ENCODE data around the gene POLRMT.
"Not testable (repeated sequence)": the region's sequence is repeated elsewhere in the genome, so short reads cannot be mapped to it uniquely, and the experiment has no call there.

Gene POLRMT

DNA sequence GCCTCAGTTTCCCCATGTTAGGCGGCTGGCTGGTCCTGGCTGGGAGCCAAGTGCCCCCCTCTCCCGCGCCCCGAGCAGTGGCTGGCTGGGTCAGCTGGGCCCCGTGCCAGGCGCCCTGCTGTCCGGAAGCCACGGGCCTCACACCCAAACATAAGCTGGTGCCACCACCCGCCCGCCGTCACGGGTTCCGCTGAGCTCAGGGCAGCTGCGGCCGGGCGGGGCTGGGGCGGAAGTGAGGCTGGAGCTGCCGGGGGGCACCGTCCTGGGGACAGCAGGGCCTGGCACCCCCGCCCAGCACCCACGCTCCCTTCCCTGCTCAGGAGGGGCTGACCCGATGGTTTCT is 24.4 kb downstream of the POLRMT start:
- DNase-seq = no peak

DNA sequence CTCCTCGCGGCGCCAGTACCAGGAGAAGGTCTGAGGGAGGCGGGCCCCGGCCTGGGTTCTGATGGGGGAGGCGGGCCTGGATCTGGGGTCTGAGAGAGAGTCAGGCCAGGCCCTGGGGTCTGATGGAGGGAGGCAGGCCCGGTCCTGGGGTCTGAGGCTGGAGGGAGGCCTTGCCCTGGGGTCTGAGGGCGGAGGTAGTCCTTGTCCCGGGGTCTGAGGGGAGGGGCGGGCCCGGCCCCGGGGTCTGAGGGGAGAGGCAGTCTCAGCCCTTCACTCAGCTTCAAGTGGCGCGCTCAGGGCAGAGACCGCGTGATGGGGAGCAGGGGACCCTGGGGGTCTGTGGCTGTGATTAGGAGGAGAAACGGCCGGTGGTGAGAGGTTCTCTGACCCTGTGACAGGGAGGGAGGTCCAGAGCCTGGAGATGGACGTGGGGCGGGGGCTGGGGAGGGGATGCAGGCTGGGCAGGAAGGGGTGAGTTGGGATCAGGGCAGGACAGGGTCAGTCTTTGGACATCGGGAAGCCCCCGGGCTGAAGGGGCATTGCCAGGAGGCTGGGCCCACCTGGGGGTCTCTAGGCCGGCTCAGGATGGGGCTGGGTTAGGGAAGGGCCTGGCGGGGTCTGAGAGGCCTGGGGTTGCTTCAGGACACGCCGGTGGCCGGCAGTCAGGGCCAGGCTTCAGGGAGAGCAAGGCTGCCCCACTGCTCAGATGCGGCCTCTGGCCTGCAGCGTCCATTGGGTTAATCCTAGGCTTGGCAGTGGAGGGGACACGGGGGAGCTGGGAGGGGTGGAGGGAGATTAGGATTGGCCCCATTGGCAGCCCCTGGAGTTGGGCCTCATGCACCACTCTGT is 25.0 kb downstream of the POLRMT start:
- no peak for DNase-seq

DNA sequence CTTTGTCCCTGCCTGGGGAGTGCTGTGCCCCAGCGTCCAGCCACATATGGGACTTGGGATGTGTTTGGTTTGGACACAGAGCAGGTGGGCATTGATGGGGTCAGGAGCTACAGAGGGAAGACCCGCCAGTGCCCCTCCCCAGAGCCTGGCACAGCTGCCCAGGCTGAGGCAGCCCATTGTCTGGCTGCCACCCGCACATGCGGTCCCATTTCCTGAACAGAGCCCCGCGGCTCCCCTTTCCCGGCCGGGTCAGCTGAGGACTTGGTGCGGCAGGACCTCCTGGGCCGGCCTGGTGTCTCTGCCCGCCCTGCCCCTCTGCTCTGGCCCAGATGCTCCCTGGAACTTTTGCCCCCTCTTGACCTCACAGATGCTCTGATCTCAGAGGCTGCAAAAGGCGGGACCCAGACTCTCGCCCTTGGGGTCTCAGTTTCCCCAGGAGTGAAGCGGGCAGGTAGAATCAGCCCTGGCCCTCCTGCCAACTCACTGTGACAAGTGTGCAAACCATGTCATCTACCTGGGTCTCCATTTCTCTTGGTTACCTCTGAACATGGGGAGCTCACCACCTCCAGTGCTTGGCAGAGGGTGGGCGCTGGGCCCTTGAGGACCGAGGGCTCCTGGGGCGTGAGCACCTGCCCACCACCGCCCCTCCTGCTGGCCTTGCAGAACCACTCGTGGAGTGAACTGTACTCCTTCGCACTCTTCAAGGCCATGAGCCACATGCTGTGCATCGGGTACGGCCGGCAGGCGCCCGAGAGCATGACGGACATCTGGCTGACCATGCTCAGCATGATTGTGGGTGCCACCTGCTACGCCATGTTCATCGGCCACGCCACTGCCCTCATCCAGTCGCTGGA is 25.8 kb downstream of the POLRMT start:
- DNase-seq = no peak

DNA sequence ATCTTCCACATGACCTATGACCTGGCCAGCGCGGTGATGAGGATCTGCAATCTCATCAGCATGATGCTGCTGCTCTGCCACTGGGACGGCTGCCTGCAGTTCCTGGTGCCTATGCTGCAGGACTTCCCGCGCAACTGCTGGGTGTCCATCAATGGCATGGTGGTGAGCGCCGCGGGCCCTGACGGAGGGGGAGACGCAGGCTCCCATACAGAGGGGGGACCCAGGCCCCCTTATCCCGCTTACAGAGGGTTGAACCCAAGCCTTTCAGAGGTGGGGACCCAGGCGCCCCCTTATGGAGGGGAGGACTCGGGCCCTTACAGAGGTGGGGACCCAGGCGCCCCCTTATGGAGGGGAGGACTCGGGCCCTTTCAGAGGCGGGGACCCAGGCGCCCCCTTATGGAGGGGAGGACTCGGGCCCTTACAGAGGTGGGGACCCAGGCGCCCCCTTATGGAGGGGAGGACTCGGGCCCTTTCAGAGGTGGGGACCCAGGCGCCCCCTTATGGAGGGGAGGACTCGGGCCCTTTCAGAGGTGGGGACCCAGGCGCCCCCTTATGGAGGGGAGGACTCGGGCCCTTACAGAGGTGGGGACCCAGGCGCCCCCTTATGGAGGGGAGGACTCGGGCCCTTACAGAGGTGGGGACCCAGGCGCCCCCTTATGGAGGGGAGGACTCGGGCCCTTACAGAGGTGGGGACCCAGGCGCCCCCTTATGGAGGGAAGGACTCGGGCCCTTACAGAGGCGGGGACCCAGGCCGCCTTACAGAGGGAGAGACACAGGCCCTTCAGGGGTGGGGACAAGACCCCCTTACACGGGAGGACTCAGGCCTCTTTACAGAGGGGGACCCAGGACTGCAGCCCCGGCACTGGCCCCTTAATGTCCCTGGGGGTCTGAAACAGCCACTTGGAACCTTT is 28.0 kb downstream of the POLRMT start:
- not testable (repeated sequence) for DNase-seq

DNA sequence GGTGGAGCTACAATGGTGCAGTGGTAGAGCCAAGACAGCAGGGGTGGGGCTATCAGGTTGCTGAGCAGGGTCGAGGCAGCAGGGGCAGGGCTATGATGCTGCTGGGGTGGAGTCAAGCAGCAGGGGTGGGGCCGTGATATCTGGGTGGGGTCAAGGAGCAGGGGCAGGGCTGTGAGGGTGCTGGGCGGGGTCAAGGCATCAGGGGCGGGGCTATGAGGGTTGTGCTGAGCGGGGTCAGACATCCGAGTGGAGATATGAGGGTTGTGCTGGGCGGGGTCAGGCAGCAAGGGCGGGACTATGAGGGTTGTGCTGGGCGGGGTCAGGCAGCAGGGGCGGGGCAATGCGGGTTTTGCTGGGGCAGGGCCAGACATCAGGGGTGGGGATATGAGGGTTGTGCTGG is 29.0 kb downstream of the POLRMT start:
- DNase-seq = no peak

DNA sequence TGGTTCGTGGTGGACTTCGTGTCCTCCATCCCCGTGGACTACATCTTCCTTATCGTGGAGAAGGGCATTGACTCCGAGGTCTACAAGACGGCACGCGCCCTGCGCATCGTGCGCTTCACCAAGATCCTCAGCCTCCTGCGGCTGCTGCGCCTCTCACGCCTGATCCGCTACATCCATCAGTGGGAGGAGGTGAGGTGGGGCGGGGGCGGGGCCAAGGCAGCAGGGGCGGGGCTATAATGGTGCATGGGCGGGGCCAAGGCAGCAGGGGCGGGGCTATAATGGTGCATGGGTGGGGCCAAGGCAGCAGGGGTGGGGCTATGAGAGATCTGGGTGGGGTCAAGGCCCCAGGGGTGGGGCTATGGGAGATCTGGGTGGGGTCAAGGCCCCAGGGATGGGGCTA is 29.6 kb downstream of the POLRMT start:
- not testable (repeated sequence) for DNase-seq

DNA sequence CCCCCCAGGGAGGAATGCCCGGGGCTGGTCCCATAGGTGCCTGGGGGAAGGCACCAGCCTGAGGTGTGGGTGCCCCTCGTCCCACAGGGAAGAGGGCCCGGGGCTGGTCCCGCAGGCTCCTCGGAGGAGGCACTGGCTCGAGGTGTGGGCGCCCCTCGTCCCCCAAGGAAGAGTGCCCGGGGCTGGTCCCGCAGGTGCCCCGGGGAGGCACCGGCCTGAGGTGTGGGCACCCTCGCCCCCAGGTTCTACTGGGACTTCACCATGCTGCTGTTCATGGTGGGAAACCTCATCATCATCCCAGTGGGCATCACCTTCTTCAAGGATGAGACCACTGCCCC is 30.1 kb downstream of the POLRMT start:
- DNase-seq = not testable (repeated sequence)

DNA sequence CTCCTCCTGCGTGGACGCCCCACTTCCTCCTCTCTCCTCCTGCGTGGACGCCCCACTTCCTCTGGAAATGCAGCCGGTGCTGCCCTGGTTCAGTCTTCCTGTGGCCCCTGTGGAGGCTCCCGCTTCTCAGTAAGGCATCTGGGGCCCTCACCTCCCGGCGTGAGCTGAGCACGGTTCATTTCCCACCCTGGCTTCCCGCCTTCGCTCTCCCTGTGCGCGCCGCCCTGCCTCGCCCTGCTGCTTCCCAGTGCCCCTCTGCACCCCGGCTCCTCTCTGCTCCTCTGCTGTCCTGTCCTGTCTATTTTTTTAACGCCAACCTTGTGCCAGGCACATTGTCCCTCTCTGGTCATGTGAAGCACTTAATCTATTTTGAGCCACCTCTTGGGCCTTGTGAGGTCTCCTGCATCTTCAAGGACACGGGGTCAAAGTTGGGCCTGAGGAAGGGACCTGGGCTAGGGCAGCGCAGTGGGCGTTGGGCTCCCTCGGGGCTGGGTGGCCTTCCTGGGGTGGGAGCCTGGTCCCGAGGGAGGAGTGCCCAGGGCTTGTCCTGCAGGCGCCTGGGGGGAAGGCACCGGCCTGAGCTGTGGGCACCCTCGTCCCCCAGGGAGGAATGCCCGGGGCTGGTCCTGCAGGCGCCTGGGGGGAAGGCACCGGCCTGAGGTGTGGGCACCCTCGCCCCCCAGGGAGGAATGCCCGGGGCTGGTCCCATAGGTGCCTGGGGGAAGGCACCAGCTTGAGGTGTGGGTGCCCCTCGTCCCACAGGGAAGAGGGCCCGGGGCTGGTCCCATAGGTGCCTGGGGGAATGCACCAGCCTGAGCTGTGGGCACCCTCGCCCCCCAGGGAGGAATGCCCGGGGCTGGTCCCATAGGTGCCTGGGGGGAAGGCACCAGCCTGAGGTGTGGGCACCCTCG is 30.7 kb downstream of the POLRMT start:
- DNase-seq = no peak

DNA sequence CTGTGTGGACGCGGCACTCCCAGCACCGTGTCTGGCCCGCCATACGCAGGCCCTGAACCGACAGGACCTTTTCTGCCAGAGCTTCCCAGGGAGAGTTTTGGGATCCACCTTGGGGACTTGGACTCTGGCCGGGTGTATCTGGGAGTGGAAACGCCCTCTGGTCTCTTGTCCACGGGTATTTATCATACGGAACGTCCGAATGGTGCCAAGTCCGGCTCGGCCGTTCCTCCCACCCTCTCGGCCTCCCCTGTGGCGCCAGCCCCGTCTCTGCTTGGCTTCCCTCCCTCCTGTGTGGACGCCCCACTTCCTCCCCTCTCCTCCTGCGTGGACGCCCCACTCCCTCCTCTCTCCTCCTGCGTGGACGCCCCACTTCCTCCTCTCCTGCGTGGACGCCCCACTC is 31.5 kb downstream of the POLRMT start:
- DNase-seq = no peak

DNA sequence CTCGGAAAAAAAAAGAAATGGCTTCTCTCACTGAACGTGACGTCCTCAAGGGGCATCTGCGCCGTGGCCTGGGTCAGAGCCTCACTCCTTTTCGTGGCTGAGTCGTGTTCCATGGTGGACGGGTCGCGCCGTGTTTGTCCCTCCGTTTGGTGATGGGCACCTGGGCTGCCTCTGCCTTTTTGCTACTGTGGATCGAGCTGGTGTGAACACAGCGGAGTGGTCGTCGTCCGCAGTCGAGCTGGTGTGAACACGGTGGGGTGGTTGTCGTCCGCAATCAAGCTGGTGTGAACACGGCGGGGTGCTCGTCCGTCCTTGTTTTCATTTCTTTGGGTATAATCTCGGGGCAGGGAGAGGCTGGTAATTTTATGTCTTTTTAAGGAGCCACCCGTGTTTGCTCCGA is 32.0 kb downstream of the POLRMT start:
- no peak for DNase-seq

DNA sequence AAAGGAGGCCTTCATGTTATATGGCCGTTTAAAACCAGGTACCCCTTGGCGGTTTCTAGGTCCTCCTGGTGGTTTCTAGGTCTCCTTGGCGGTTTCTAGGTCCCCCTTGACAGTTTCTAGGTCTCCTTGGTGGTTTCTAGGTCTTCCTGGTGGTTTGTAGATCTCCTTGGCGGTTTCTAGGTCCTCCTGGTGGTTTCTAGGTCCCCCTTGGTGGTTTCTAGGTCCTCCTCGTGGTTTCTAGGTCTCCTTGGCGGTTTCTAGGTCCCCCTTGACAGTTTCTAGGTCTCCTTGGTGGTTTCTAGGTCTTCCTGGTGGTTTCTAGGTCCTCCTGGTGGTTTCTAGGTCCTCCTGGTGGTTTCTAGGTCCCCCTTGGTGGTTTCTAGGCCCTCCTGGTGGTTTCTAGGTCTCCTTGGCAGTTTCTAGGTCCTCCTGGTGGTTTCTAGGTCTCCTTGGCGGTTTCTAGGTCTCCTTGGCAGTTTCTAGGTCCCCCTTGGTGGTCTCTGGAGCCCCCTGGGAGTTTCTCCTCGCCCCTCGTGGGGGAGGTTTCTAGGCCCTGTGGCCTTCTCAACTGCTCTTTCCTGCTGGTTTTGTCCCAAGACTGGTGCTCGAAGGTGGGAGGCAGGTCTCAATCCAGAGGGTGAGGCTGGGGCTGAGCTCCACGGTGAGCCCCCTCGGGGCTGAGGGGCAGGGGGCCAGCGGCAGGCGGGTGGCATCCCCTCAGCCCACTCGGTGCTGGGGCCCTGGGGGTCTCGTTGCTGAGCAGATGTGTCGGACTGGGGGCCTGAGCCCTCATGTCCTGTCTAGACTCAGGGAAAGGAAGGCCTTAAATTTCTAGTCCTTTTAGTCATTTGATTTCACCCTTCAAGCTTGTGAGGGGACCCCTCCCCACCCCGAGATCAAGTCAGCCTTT is 35.7 kb downstream of the POLRMT start:
- no peak for DNase-seq

DNA sequence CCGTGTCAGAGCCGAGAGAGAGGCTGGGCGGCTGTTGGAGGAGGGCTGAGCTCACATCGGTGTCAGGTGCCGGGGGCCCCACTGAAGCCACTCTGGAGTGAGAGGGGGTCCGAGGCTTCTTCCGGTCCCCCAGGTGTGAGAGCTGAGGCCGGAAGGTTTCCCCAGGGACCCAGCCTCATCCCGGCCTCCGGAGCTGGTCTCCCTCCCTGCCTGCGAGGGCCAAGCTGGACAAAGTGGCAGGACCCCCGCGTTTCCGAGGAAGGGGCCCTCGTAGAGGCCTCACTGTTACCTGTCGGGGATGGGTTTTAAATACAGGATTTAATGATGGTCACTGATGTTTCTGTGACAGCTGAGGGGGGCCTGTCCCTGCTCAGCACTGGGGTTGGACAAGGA is 37.1 kb downstream of the POLRMT start:
- no peak for DNase-seq

DNA sequence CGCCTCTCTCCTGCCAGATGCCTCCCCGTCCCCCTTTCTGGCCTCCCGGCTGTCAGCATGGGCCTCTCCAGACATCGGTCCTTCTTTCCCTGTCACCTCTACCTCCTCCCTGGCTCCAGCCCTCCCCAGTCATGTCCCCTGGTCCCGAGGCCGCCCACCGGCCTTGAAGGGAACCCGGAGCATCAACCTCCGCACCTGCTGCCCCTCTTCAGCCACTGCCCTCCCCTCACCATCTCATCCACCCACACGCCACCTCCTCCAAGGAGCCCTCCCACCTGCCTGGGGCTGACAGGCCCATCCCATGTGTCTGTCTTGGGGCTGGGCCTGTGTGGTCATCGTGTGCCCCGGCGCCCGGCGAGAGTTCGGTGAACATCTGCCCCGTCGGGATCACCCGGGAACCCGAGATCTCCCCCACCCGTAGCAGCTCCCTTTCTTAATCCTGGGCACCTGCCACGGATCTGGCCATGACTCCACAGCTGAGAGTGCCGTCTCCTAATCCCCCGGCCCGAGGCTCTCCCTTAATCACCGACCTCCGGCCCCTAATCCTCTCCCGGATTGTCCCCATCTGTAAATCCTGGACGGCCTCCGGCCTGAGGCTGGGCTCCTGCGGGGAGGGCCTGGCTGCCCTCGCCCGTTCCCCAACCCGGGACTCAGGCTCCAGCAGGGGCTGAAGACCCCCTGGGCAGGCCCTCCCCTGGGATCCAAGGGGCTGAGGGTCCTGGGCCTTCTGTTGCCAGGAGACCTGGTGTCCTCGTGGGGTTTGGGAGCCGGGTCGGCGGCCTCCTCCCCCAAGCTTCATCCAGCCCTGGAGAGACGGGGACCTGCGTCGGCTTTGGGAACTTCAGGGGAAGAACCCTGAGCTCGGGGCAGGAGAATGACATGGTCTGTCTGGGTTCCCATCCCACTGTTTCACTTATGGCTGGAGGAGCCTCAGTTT is 37.7 kb downstream of the POLRMT start:
- no peak for DNase-seq

DNA sequence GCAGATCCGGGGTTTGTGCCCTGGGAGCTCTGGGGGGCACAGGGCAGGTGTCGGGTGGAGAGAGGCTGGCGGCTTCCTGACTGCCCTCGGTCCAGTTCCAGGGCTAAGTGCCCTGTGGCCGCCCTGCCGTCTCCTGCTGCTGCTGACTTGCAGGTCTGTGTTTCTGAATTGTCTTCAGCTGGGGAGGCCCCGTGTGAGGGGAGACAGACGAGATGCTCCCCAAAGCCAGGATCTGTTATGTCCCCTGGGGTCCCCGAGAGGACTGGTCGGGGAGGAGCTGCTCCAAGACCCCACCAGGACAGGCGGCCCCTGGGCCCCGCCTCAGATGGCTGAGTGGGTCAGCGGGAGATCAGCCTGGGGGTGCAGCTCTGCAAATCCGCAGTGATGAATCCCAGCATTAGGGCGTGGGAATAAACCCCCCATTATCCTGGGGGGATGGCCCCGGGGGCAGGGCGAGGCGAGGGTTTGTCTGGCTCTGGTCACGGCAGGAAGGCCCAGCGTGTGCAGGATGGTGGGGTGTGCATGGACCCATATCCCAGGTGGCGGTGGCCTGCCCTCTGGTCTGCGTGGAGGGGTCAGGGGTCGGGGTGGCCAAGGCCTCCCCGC is 39.0 kb downstream of the POLRMT start:
- DNase-seq = no peak

DNA sequence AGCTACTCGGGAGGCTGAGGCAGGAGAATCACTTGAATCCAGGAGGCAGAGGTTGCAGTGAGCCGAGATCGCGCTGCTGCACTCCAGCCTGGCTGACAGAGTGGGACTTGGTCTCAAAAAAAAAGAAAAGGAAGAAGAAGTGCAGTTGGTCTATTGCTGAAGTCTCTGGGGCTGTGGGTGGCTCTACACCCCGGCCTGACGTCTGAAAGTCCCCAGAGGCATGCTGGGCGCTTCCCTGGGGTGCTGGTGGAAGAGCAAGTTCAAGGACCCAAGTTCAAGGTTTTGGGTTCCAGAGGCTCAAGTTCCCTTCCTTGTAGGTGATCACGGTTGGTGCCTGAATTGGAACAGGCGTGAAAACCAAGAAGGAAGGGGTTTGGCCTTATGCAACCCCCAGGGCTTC is 39.8 kb downstream of the POLRMT start:
- no peak for DNase-seq

DNA sequence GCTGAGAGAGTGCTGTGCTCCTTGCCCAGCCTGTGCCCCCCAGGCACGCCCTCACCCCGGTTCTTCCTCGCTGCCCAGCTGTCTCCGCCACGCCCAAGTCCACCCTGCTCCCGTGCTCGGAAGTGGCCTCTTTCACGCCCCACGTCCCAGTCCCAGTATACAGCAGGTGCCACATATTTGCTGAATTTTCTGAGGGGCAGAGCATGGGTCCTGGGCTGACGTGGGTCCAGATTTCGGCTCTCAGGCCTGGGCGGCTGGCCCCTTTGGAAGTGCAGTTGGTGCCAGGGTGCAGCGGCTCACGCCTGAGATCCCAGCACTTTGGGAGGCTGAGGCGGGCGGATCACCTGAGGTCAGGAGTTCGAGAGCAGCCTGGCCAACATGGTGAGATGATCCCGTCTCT is 40.3 kb downstream of the POLRMT start:
- no peak for DNase-seq

DNA sequence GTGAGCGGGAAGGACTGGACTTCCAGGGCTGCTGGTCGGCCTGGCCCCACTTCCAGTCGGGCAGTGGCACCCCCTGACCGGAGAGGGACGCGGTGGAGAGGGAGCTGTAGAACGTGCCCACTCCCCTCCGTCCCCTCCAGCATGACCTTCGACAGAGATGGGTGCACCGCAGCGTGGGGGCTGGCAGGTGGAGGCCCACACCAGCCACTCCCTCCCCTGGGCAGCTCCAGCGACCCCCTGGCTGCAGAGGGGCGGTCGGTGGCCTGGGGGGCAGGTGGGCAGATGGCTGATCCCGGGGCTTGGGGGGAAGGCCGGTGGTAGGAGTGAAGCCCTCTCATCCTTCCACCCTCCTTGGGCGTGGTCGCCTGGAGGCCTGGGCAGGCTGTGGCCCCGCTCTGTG is 41.2 kb downstream of the POLRMT start:
- DNase-seq = no peak

DNA sequence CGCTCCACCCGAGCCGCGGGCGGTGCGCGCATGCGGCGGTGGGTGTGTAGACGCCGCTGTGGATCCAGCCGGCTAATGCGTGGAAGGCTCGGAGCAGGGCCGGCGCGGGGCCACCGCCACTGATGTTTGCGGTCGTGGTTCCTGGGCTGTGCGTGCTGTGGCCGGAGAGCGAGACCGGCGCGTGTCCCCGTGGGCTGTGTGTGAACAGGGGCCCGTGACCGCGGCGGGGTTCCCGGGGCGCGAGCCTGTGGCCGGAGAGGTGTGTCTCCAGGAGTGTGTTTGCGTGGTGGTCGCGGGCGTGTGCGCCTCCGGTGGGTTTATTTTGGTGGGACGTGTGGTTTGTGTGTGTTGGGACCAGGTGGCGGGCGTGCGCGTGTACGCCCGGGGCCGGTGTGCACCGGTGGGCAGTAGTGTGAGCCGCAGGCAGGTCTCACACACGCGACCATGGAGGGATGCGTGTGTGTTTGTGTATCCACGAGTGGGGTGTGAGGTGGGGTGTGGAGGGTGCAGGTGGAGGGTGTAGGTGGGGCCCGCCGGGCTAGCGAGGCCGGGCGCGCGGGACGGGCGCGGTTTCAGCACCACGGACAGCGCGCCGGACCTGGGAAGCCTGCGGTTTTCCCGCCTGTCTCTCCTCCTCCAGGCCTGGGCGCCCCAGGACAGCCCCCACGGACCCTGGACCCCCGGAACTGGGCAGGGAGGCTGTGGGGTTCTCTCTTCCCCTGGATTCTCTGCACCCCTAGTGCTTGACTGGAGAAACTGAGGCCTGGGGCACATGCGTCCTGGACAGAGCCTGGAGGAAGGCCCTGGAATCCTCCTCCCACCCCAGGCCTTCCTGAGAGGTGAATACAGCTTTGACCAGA is 42.0 kb downstream of the POLRMT start:
- no peak for DNase-seq

DNA sequence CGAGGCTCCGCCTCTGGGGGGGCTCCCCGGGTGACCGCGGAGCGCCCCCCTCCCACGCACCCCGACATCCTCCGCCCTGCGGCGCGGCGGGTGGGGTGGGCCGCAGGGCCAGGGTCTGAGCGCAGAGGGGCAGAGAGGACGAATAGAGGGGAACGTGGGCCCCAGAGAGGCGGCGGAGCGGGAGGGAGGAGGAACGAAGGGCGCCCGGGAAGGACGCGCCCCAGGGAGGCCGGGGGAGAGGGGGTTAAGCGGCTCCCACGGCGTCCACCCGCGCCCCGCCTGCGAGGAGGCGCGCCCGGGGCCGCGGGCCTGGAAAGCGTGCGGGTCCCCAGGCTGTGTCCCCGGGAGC is 42.6 kb downstream of the POLRMT start:
- DNase-seq = no peak
